SK-N-SH (cell line): Measurements from ENCODE around the gene VTCN1.

Experiments
- SIN3A ChIP-seq: IDR thresholded peaks from 2 replicates; pipeline ENCODE4 v1.6.1; 2012; ENCODE audit warnings: low read depth, mild to moderate bottlenecking, low read length, moderate library complexity, borderline replicate concordance
- USF2 ChIP-seq: fragments of 150-350 bp; IDR thresholded peaks from 2 replicates; pipeline ENCODE4 v1.6.1; 2017; ENCODE audit warnings: antibody characterized with exemption, low read length, low read depth, borderline replicate concordance

- TF ChIP-seq SIN3A (no peak), USF2 (no peak)
These were observed 28.7 kb upstream of the VTCN1 start for GRCh38 chr1:117239467-117239866.
